Activated T-cell treated with anti-CD3 and anti-CD28 coated beads, Interleukin-2, amount 50 U/mL, for 72 hours (primary cell): Measurements from ENCODE around the gene JMY. TPM values are rescaled to one million over a fixed set of nuclear protein-coding genes. Genes with fewer than 3 reads are reported as not detected.

Experiments
- ATAC-seq, 2 donors: fragments of 150-1000 bp; cut with Tn5 transposase; replicated peaks in 1 of 2; 2 replicates each; pipeline ENCODE4 v1.10.0; 2021; ENCODE audit warnings: moderate library complexity in 2 of 2, mild to moderate bottlenecking in 1 of 2
- DNase-seq, 2 donors: peaks; one replicate each; pipeline ENCODE4 v3.0.0; 2021 to 2022; ENCODE audit warnings: mixed read lengths in 1 of 2
- H3K27ac Mint-ChIP-seq: one replicate; pipeline ENCODE4 v1.8.0; 2022; ENCODE audit warnings: mild to moderate bottlenecking, moderate library complexity, mixed read lengths
- H3K27me3 Mint-ChIP-seq: one replicate; pipeline ENCODE4 v1.8.0; 2022; ENCODE audit warnings: low read depth, mixed read lengths
- H3K36me3 Mint-ChIP-seq, 2 donors: one replicate each; pipeline ENCODE4 v1.8.0; 2022; ENCODE audit warnings: mixed read lengths in 2 of 2, mild to moderate bottlenecking in 1 of 2; ENCODE audit not compliant: insufficient read depth in 2 of 2
- H3K4me1 Mint-ChIP-seq: one replicate; pipeline ENCODE4 v1.8.0; 2022; ENCODE audit warnings: low read depth, mixed read lengths
- H3K4me3 Mint-ChIP-seq, 2 donors: one replicate each; pipeline ENCODE4 v1.8.0; 2022; ENCODE audit warnings: mild to moderate bottlenecking in 2 of 2, mixed read lengths in 2 of 2, moderate library complexity in 2 of 2
- H3K9me3 Mint-ChIP-seq, 2 donors: one replicate each; pipeline ENCODE4 v1.8.0; 2022; ENCODE audit warnings: mixed read lengths in 2 of 2
- total RNA-seq, 2 donors: library from RNA; stranded (reverse); gene quantifications; one replicate each; pipeline ENCODE4 v1.2.3, GENCODE V29; 2022

Gene JMY
- total RNA-seq, 2 donors from 2014 or later, result 39.7 to 56.2 TPM

- no peaks in the 10 kb centered on the region for H3K4me1 Mint-ChIP-seq
- H3K27ac Mint-ChIP-seq, result no peak overlapping the region
- no peaks in the 10 kb centered on the region for H3K27me3 Mint-ChIP-seq
- H3K9me3 Mint-ChIP-seq, result no peaks in the 10 kb centered on the region
- no peaks in the 10 kb centered on the region for H3K36me3 Mint-ChIP-seq
- no peak overlapping the region for H3K4me3 Mint-ChIP-seq
- ATAC-seq (no peak), DNase-seq (no peak)
Observed at GRCh38 chr5:79346420-79346824, 110.5 kb downstream of the JMY start.

GRCh38 chr5:79349047-79349446 is 113.1 kb downstream of the JMY start:
- Mint-ChIP-seq H3K4me3 (no peak overlapping the region), H3K36me3 (no peaks in the 10 kb centered on the region), H3K4me1 (no peaks in the 10 kb centered on the region), H3K27me3 (no peaks in the 10 kb centered on the region), H3K9me3 (peaks cover 0 to 2% of the 10 kb centered on the region in 2 donors), H3K27ac (no peak overlapping the region)
- DNase-seq (no peak), ATAC-seq (no peak)

- DNase-seq, result no peak
- H3K27me3 Mint-ChIP-seq, result no peaks in the 10 kb centered on the region
- H3K4me1 Mint-ChIP-seq, result no peaks in the 10 kb centered on the region
- H3K4me3 Mint-ChIP-seq, result no peak overlapping the region
- H3K36me3 Mint-ChIP-seq, result no peaks in the 10 kb centered on the region
- peaks cover 0 to 2% of the 10 kb centered on the region in 2 donors for H3K9me3 Mint-ChIP-seq
- H3K27ac Mint-ChIP-seq, result no peak overlapping the region
- ATAC-seq, result no peak
Observed at GRCh38 chr5:79349881-79350280, 114.0 kb downstream of the JMY start.

GRCh38 chr5:79357398-79357797 is 121.5 kb downstream of the JMY start:
- H3K9me3 Mint-ChIP-seq, result peaks cover 0 to 2% of the 10 kb centered on the region in 2 donors
- DNase-seq (no peak), ATAC-seq (no peak)
- H3K36me3 Mint-ChIP-seq, result peaks cover 1 to 2% of the 10 kb centered on the region in 2 donors
- H3K27ac Mint-ChIP-seq, result no peak overlapping the region
- H3K4me3 Mint-ChIP-seq, result no peak overlapping the region
- no peaks in the 10 kb centered on the region for H3K27me3 Mint-ChIP-seq
- H3K4me1 Mint-ChIP-seq, result no peaks in the 10 kb centered on the region

Other genes starting within 250 kb of the JMY start
- gene DMGDH, start 166.5 kb upstream of the JMY start, total RNA-seq, result 10 to 100 TPM; 19.2 to 21.4 TPM
- not detected for gene BHMT2, start 166.4 kb upstream of the JMY start, total RNA-seq
- gene BHMT, start 124.3 kb upstream of the JMY start, total RNA-seq, result not detected